CD8-positive, alpha-beta memory T cell (primary cell): ENCODE results near the gene OR2T2. TPM values are rescaled to one million over a fixed set of nuclear protein-coding genes. Genes with fewer than 3 reads are reported as not detected.
"Not testable (repeated sequence)": the region's sequence is repeated elsewhere in the genome, so short reads cannot be mapped to it uniquely, and the experiment has no call there.

Experiments
- CTCF ChIA-PET: fragments of 350-600 bp; sonication (Branson Sonifier 250); formaldehyde crosslinking; loops from one replicate; lab custom pipeline; 2021; ENCODE audit warnings: antibody characterized with exemption; lab: Charles Lee
- POLR2A ChIA-PET: fragments of 350-600 bp; sonication (Branson Sonifier 250); formaldehyde crosslinking; loops from one replicate; lab custom pipeline; 2021; ENCODE audit warnings: antibody characterized with exemption; lab: Charles Lee
- DNase-seq, 5 donors: peaks; one replicate each; pipeline versions ENCODE4 v3.0.0 to v3.0.0-alpha.2; 2020 to 2022; ENCODE audit warnings: mixed read lengths in 1 of 5
- H3K27ac ChIP-seq: one replicate; pipeline ENCODE4 v1.7.0; 2013; ENCODE audit warnings: low read depth, mild to moderate bottlenecking, low read length, moderate library complexity
- H3K27me3 ChIP-seq: 2 replicates; pipeline ENCODE4 v1.7.0; 2013; ENCODE audit warnings: low read length, mild to moderate bottlenecking; ENCODE audit not compliant: insufficient read depth, poor library complexity, severe bottlenecking
- H3K36me3 ChIP-seq: 2 replicates; pipeline ENCODE4 v1.7.0; 2013; ENCODE audit warnings: mild to moderate bottlenecking, low read length, moderate library complexity; ENCODE audit not compliant: insufficient read depth
- H3K4me1 ChIP-seq: 2 replicates; pipeline ENCODE4 v1.7.0; 2013; ENCODE audit warnings: mild to moderate bottlenecking, low read length, moderate library complexity; ENCODE audit not compliant: insufficient read depth
- H3K4me3 ChIP-seq: 2 replicates; pipeline ENCODE4 v1.7.0; 2013; ENCODE audit warnings: mild to moderate bottlenecking, low read length
- H3K9me3 ChIP-seq: 2 replicates; pipeline ENCODE4 v1.7.0; 2013; ENCODE audit warnings: mild to moderate bottlenecking, low read length
- H3K27ac Mint-ChIP-seq, 8 donors: one replicate each; pipeline ENCODE4 v1.8.0; 2020 to 2021; ENCODE audit warnings: mixed read lengths in 8 of 8, mild to moderate bottlenecking in 6 of 8, inconsistent platforms in 3 of 8, moderate library complexity in 3 of 8
- H3K27me3 Mint-ChIP-seq, 2 donors: one replicate each; pipeline ENCODE4 v1.8.0; 2020 to 2021; ENCODE audit warnings: mixed read lengths in 2 of 2, mild to moderate bottlenecking in 1 of 2, moderate library complexity in 1 of 2
- H3K36me3 Mint-ChIP-seq, 3 donors: one replicate each; pipeline ENCODE4 v1.8.0; 2020 to 2021; ENCODE audit warnings: mixed read lengths in 3 of 3, inconsistent platforms in 1 of 3, mild to moderate bottlenecking in 1 of 3
- H3K4me1 Mint-ChIP-seq, 3 donors: one replicate each; pipeline ENCODE4 v1.8.0; 2020 to 2021; ENCODE audit warnings: mixed read lengths in 3 of 3, inconsistent platforms in 1 of 3, mild to moderate bottlenecking in 1 of 3
- H3K4me3 Mint-ChIP-seq, 7 donors: one replicate each; pipeline ENCODE4 v1.8.0; 2020 to 2021; ENCODE audit warnings: mixed read lengths in 7 of 7, mild to moderate bottlenecking in 6 of 7, moderate library complexity in 4 of 7, inconsistent platforms in 2 of 7
- H3K9me3 Mint-ChIP-seq, 5 donors: one replicate each; pipeline ENCODE4 v1.8.0; 2020 to 2022; ENCODE audit warnings: mixed read lengths in 5 of 5, mild to moderate bottlenecking in 3 of 5, moderate library complexity in 2 of 5, inconsistent platforms in 1 of 5
- polyA plus RNA-seq: library from polyadenylated mRNA; unstranded; fragments of 300-500 nt; fragmentation: Illumina TruSeq; gene quantifications from one replicate; pipeline ENCODE4 v1.2.3, GENCODE V29; 2021
- total RNA-seq, 2 experiments: library from RNA; stranded (reverse); gene quantifications; one replicate each; pipeline ENCODE4 v1.2.3, GENCODE V29; 2021

OR2T2 gene
- total and polyA plus RNA-seq, 3 experiments from 2014 or later, result not detected

DNA sequence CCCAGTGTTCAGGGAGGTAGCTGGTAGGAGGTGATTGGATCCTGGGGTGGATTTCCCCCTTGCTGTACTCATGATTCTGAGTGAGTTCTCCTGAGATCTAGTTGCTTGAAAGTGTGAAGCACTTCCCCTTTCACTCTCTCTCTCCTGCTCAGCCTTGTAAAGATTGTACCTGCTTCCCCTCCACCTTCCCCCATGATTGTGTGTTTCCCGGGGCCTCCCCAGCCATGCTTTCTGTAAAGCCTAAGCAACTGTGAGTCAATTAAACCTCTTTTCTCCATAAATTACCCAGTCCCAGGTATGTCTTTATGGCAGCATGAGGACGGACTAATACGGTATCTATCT lies 17.3 kb upstream of the OR2T2 start:
- POLR2A ChIA-PET, H3K9me3 Mint-ChIP-seq, H3K4me1 Mint-ChIP-seq, H3K36me3 Mint-ChIP-seq, H3K27ac Mint-ChIP-seq, H3K27ac ChIP-seq, H3K4me3 Mint-ChIP-seq, H3K4me3 ChIP-seq, H3K36me3 ChIP-seq, H3K27me3 Mint-ChIP-seq, H3K9me3 ChIP-seq, CTCF ChIA-PET, H3K27me3 ChIP-seq, H3K4me1 ChIP-seq, DNase-seq: not testable (repeated sequence)

DNA sequence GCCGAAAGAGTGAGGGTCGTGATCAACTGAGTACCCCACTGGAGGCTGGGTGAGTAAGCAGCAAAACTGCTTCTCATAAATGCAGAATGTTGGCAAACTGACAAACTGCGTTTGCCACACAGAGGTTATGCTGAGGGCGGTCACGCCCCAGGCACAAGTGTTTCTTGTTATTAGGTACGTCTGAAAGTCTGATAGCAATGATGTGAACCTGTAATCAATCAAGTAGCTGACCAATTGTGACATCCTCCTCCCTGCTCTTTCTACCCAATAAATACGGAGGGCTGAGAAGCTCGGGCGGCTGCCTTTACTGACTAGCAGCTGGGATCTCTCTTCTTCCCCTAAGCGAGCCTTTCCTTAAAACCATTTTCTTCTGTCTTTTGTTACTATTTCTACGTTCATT lies 13.8 kb upstream of the OR2T2 start:
- POLR2A ChIA-PET, H3K27ac ChIP-seq, H3K27ac Mint-ChIP-seq, H3K27me3 Mint-ChIP-seq, H3K9me3 Mint-ChIP-seq, CTCF ChIA-PET, H3K9me3 ChIP-seq, H3K36me3 Mint-ChIP-seq, DNase-seq, H3K27me3 ChIP-seq, H3K36me3 ChIP-seq, H3K4me3 ChIP-seq, H3K4me3 Mint-ChIP-seq, H3K4me1 ChIP-seq, H3K4me1 Mint-ChIP-seq: not testable (repeated sequence)

DNA sequence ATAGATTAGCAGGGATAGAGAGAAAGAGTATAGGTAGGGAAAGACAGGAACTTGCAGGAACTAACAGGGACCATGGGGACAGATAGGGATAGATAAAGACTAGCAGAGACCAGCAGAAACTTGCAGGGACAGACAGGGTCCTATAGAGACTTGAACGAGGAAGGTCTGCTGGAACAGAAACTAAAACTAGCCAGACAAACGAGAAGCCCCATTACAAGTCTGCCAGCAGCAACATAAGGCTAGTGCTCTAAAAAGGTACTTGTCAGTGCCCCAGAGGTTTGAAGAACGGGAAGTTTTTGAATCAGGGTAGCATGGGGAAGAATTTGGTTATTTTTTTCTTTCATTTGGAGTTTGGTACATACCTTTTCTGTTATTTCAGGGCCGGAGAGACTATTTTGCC lies 13.2 kb upstream of the OR2T2 start:
- H3K36me3 Mint-ChIP-seq, POLR2A ChIA-PET, DNase-seq, H3K4me3 Mint-ChIP-seq, H3K27me3 ChIP-seq, CTCF ChIA-PET, H3K9me3 ChIP-seq, H3K27me3 Mint-ChIP-seq, H3K9me3 Mint-ChIP-seq, H3K27ac ChIP-seq, H3K4me1 Mint-ChIP-seq, H3K36me3 ChIP-seq, H3K4me1 ChIP-seq, H3K4me3 ChIP-seq, H3K27ac Mint-ChIP-seq: not testable (repeated sequence)

DNA sequence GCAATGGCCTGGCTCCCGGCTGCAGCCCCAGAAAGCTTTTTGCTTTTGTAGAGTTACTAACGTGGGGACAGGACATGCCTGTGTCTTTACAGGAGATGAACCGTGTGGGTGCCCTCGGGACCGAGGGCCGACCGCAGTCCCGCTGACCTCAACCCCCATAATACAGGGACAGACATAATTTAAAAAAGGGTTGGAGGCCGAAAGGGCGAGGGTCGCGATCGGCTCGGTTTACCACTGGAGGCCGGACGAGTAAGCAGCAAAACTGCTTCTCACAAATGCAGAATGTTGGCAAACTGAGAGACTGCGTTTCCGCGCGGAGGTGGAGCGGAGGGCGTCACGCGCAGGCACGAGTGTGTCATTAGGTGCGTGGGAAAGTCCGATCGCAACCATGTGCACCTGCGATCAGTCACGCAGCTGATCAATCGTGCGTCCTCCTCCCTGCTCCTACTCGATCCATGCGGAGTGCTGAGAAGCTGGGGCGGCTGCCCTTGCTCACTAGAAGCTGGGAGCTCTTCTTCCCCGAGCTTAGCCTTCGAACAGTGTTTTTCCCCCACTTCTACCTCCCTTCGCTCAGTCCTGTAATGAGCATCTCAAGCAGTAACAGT lies 11.5 kb upstream of the OR2T2 start:
- H3K27ac Mint-ChIP-seq, H3K27ac ChIP-seq, H3K27me3 Mint-ChIP-seq, H3K27me3 ChIP-seq, H3K4me1 Mint-ChIP-seq, H3K4me1 ChIP-seq, H3K4me3 ChIP-seq, POLR2A ChIA-PET, H3K36me3 Mint-ChIP-seq, CTCF ChIA-PET, H3K9me3 ChIP-seq, H3K4me3 Mint-ChIP-seq, DNase-seq, H3K9me3 Mint-ChIP-seq, H3K36me3 ChIP-seq: not testable (repeated sequence)

DNA sequence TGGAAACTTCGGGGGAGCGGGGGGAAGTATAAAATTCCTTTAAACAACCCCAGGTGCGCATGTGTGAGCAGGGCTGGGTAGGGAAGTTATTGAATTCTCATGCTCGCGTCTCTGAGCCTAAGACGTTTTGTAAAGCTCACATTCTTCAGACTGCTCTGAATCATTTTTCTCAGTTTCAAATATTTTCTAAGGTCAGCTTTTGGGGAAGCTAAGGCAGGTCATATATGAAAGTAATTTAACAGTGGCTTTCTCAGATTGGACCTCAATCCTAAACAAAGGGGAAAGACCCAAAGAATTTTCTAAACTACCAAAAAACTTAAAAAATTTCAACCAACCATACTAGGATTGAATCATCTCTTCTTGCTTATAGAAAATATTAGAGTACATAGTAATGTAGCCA lies 10.5 kb upstream of the OR2T2 start:
- H3K4me3 Mint-ChIP-seq, H3K4me1 ChIP-seq, H3K4me1 Mint-ChIP-seq, CTCF ChIA-PET, H3K4me3 ChIP-seq, H3K9me3 Mint-ChIP-seq, H3K36me3 ChIP-seq, DNase-seq, H3K27ac ChIP-seq, H3K9me3 ChIP-seq, H3K27me3 Mint-ChIP-seq, H3K27me3 ChIP-seq, POLR2A ChIA-PET, H3K36me3 Mint-ChIP-seq, H3K27ac Mint-ChIP-seq: not testable (repeated sequence)

DNA sequence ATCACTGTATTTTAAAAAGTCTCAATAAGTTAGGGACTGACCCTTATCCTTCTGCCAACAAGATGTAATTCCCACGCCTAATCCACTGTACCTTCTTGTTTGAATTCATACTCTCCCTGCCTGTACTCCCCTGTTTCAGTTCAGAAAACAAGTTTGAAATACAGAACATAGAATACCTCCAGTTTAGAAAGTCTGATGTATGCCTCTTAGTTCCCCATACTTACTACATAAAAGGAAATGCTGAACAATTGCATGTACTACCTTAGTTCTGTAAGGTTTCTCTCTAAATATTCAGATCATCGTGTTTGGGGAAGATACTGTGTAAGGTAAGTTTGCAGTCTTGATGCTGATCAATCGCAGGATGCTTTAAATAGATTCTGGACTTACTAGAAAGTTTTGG lies 9.1 kb upstream of the OR2T2 start:
- H3K27me3 Mint-ChIP-seq, H3K9me3 Mint-ChIP-seq, POLR2A ChIA-PET, H3K4me3 ChIP-seq, H3K4me1 ChIP-seq, H3K4me3 Mint-ChIP-seq, H3K4me1 Mint-ChIP-seq, H3K27ac Mint-ChIP-seq, H3K27me3 ChIP-seq, H3K36me3 Mint-ChIP-seq, H3K9me3 ChIP-seq, CTCF ChIA-PET, DNase-seq, H3K36me3 ChIP-seq, H3K27ac ChIP-seq: not testable (repeated sequence)

DNA sequence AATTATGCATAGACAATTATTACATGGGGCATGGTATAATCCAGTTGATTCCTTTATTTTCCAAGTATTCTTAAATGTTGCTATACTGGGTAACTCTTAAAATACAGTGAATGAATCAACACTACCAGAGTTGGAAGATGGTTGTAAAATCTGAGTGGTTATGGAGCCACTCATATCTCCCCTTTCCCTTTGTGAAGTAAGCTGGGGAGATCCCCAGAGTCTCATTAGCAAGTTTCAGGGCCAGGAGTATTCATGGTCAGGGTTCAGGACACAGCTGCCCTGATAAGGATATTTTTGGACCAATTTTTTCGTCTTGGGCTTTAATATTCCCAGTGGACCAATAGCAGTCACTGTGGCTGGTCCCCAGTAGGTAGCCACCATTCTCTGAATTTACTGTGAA lies 6.8 kb upstream of the OR2T2 start:
- H3K27ac Mint-ChIP-seq, H3K9me3 Mint-ChIP-seq, H3K9me3 ChIP-seq, H3K4me1 Mint-ChIP-seq, H3K36me3 ChIP-seq, H3K27ac ChIP-seq, DNase-seq, H3K27me3 ChIP-seq, POLR2A ChIA-PET, H3K4me3 Mint-ChIP-seq, H3K4me1 ChIP-seq, H3K27me3 Mint-ChIP-seq, H3K4me3 ChIP-seq, H3K36me3 Mint-ChIP-seq, CTCF ChIA-PET: not testable (repeated sequence)

DNA sequence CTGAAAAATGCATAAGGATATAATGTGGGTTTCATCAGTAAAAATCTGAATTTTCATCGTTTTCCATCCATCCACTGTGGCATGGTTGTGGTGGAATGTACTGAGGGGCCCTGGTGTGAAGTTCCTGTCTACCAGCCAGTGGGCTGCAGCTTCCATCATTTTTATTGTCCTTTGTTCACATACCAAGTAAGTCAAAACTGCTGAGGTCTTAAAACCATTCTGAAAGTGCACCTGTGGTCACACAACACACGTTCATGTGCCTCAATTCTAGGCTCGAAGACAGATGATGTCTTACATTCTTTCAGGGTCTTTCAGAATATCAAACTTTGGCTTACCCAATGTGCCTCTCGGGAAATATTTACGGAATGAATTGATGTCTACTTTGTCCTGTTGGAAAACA lies 6.2 kb upstream of the OR2T2 start:
- CTCF ChIA-PET, H3K9me3 ChIP-seq, H3K27me3 ChIP-seq, H3K4me1 Mint-ChIP-seq, H3K27ac ChIP-seq, H3K36me3 Mint-ChIP-seq, DNase-seq, H3K4me3 Mint-ChIP-seq, H3K4me1 ChIP-seq, H3K4me3 ChIP-seq, H3K27ac Mint-ChIP-seq, POLR2A ChIA-PET, H3K27me3 Mint-ChIP-seq, H3K36me3 ChIP-seq, H3K9me3 Mint-ChIP-seq: not testable (repeated sequence)

DNA sequence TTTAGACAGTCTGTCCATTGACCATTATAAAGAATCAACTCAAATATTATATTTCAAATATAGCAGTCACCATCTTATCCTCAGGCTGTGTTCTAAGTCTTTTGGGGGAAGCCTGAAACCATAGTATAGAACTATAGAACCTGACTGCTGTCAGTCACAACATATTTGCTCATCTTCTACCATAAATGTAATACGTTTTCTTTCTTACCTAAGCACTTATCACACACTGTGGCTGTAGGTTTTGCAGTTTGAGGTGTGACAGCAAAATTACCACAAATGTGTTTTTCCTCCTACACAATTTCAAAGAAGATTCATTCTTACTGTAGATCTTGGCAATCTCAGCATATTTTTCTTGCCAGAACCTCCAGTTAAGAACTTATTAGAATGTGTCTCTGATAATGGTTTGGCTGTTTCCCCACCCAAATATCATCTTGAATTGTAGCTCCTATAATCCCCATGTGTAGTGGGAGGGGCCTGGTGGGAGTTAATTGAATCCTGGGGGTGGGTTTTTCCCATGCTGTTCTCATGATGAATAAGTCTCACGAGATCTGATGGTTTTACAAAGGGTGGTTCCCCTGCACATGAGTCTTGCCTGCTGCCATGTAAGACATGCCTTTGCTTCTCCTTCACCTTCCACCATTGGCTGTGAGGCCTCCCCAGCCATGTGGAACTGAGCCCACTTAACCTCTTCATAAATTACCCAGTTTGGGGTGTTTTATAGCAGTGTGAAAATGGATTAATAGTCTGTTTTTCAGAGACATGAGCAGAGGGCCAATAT lies 2.7 kb upstream of the OR2T2 start:
- H3K4me1 Mint-ChIP-seq, H3K27me3 ChIP-seq, POLR2A ChIA-PET, H3K36me3 Mint-ChIP-seq, H3K9me3 ChIP-seq, DNase-seq, H3K27ac Mint-ChIP-seq, H3K9me3 Mint-ChIP-seq, H3K36me3 ChIP-seq, H3K4me3 Mint-ChIP-seq, H3K4me1 ChIP-seq, CTCF ChIA-PET, H3K4me3 ChIP-seq, H3K27ac ChIP-seq: not testable (repeated sequence)
- H3K27me3 Mint-ChIP-seq, result peaks cover 0 to 11% of the 10 kb centered on the region in 2 donors
